Esophagus muscularis mucosa (tissue), 4 donors: Measurements from ENCODE around the gene URM1.

ENCODE experiments used
- EP300 ChIP-seq: sonication (generic); formaldehyde crosslinking; IDR thresholded peaks from one replicate; pipeline ENCODE4 v1.6.1; 2017; ENCODE audit warnings: antibody characterized with exemption
- POLR2A ChIP-seq: fragments of 450-650 bp; IDR thresholded peaks from one replicate; pipeline ENCODE4 v1.6.1; 2017; ENCODE audit warnings: antibody characterized with exemption, moderate library complexity, mild to moderate bottlenecking, low read depth
- POLR2AphosphoS5 ChIP-seq, 2 donors: sonication (generic); formaldehyde crosslinking; IDR thresholded peaks; one replicate each; pipeline ENCODE4 v1.6.1; 2017; ENCODE audit warnings: antibody characterized with exemption in 2 of 2
- TF ChIP-seq, protein P1 (sequence below), 3 experiments: fragments of 200-600 bp in 2 of 3; fragments of 450-650 bp in 1 of 3; sonication (generic) in 2 of 3; IDR thresholded peaks; one replicate each; pipeline ENCODE4 v1.5.1; 2017 to 2019; ENCODE audit warnings: antibody characterized with exemption in 3 of 3, mild to moderate bottlenecking in 2 of 3, moderate library complexity in 1 of 3

GRCh38 chr9:128390150-128390812 lies 19.1 kb downstream of the URM1 start:
- TF ChIP-seq, protein P1, sequence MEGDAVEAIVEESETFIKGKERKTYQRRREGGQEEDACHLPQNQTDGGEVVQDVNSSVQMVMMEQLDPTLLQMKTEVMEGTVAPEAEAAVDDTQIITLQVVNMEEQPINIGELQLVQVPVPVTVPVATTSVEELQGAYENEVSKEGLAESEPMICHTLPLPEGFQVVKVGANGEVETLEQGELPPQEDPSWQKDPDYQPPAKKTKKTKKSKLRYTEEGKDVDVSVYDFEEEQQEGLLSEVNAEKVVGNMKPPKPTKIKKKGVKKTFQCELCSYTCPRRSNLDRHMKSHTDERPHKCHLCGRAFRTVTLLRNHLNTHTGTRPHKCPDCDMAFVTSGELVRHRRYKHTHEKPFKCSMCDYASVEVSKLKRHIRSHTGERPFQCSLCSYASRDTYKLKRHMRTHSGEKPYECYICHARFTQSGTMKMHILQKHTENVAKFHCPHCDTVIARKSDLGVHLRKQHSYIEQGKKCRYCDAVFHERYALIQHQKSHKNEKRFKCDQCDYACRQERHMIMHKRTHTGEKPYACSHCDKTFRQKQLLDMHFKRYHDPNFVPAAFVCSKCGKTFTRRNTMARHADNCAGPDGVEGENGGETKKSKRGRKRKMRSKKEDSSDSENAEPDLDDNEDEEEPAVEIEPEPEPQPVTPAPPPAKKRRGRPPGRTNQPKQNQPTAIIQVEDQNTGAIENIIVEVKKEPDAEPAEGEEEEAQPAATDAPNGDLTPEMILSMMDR (IDR thresholded peaks at IDR 0.05) = no peak
- TF ChIP-seq POLR2A (no peak), EP300 (no peak), POLR2AphosphoS5 (IDR thresholded peaks at IDR 0.05) (no peak)
